HepG2 (cell line): ENCODE results near the gene FLAD1. TPM values are rescaled to one million over a fixed set of nuclear protein-coding genes. Genes with fewer than 3 reads are reported as not detected.

ENCODE experiments used
- ARID3A ChIP-seq: IDR thresholded peaks from 2 replicates; pipeline ENCODE4 v1.6.1; 2012; ENCODE audit warnings: low read depth, low read length, improper control_type of control experiment
- CBX2 ChIP-seq, 2 experiments: fragments of 200-600 bp in 1 of 2; sonication (generic); formaldehyde crosslinking in 1 of 2; IDR thresholded peaks; 2 replicates each; pipeline versions ENCODE4 v1.7.0 to v1.8.1; 2018 to 2022; ENCODE audit warnings: low read depth in 2 of 2, low read length in 1 of 2, mild to moderate bottlenecking in 1 of 2, missing genetic modification reagents in 1 of 2
- FOSL1 ChIP-seq: sonication (generic); formaldehyde crosslinking; IDR thresholded peaks from 2 replicates; pipeline ENCODE4 v1.9.0; 2021; ENCODE audit warnings: missing genetic modification reagents, borderline replicate concordance
- GATAD1 ChIP-seq: IDR thresholded peaks from 2 replicates; pipeline ENCODE4 v1.6.1; 2016; ENCODE audit warnings: missing genetic modification reagents, missing compliant biosample characterization
- KAT7 ChIP-seq: IDR thresholded peaks from 2 replicates; pipeline ENCODE4 v1.6.1; 2018; ENCODE audit warnings: borderline replicate concordance, missing compliant biosample characterization
- KDM5A ChIP-seq: fragments of 200-600 bp; sonication (generic); IDR thresholded peaks from 2 replicates; pipeline ENCODE4 v1.7.0; 2018; ENCODE audit warnings: antibody characterized with exemption, mild to moderate bottlenecking, low read length, borderline replicate concordance
- KLF11 ChIP-seq: IDR thresholded peaks from 2 replicates; pipeline ENCODE4 v1.6.1; 2016; ENCODE audit warnings: missing compliant biosample characterization
- MLX ChIP-seq: IDR thresholded peaks from 2 replicates; pipeline ENCODE4 v1.6.1; 2016
- MTF2 ChIP-seq: sonication (generic); formaldehyde crosslinking; IDR thresholded peaks from 2 replicates; pipeline ENCODE4 v1.5.0; 2020; ENCODE audit warnings: missing genetic modification reagents, borderline replicate concordance
- NFKB2 ChIP-seq: sonication (generic); formaldehyde crosslinking; IDR thresholded peaks from 2 replicates; pipeline ENCODE4 v1.4.0; 2020; ENCODE audit warnings: missing genetic modification reagents, borderline replicate concordance
- PAF1 ChIP-seq: IDR thresholded peaks from 2 replicates; pipeline ENCODE4 v1.6.1; 2016; ENCODE audit warnings: missing genetic modification reagents, missing compliant biosample characterization
- PAWR ChIP-seq: sonication (generic); formaldehyde crosslinking; IDR thresholded peaks from 2 replicates; pipeline ENCODE4 v1.4.0; 2020; ENCODE audit warnings: missing genetic modification reagents, mild to moderate bottlenecking, borderline replicate concordance
- PRPF4 ChIP-seq: fragments of 200-400 bp; formaldehyde crosslinking; IDR thresholded peaks from 2 replicates; pipeline ENCODE4 v1.6.1; 2016; ENCODE audit warnings: low read length, low read depth; ENCODE audit not compliant: poor library complexity, severe bottlenecking
- RARA ChIP-seq: IDR thresholded peaks from 2 replicates; pipeline ENCODE4 v1.6.1; 2016; ENCODE audit warnings: missing genetic modification reagents, missing compliant biosample characterization
- SRF ChIP-seq: IDR thresholded peaks from 2 replicates; pipeline ENCODE4 v1.6.1; 2011; ENCODE audit warnings: mild to moderate bottlenecking, low read depth, low read length, moderate library complexity
- ZNF296 ChIP-seq: sonication (generic); formaldehyde crosslinking; conservative IDR thresholded peaks from 2 replicates; pipeline ENCODE4 v1.5.0; 2020; ENCODE audit warnings: mild to moderate bottlenecking, missing genetic modification reagents
- ZNF501 ChIP-seq: sonication (generic); formaldehyde crosslinking; IDR thresholded peaks from 2 replicates; pipeline ENCODE4 v1.5.1; 2020; ENCODE audit warnings: mild to moderate bottlenecking, moderate library complexity, missing genetic modification reagents
- ZNF652 ChIP-seq: IDR thresholded peaks from 2 replicates; pipeline ENCODE4 v1.6.1; 2016; ENCODE audit warnings: low read depth, borderline replicate concordance
- polyA plus RNA-seq, 8 experiments: library from polyadenylated mRNA; depleted of rRNA in 3 of 8; stranded (reverse) in 7 of 8; unstranded in 1 of 8; fragments of >200 nt; fragmentation: Illumina TruSeq in 4 of 8; extraction: Trizol in 4 of 8; gene quantifications; 2 replicates each; pipeline versions ENCODE4 v1.2.1 to v1.2.3, GENCODE V29; 2011 to 2016; ENCODE audit warnings: low read depth in 4 of 8, missing spikeins in 1 of 8, mixed read lengths in 1 of 8; ENCODE audit not compliant: insufficient read depth in 1 of 8
- total RNA-seq, 5 experiments: library from RNA; depleted of rRNA; stranded (reverse); fragments of >200 nt; fragmentation: Illumina TruSeq; extraction: Trizol; gene quantifications; 2 replicates each; pipeline ENCODE4 v1.2.3, GENCODE V29; 2016; ENCODE audit warnings: low read depth in 1 of 5
- TF ChIP-seq, protein P1 (sequence below): sonication (generic); formaldehyde crosslinking; IDR thresholded peaks from 2 replicates; pipeline ENCODE4 v1.9.0; 2022; ENCODE audit warnings: missing genetic modification reagents, mild to moderate bottlenecking, borderline replicate concordance
- TF ChIP-seq, protein P2 (sequence below): sonication (generic); formaldehyde crosslinking; IDR thresholded peaks from 2 replicates; pipeline ENCODE4 v1.4.0; 2020; ENCODE audit warnings: missing genetic modification reagents, mild to moderate bottlenecking, borderline replicate concordance
- TF ChIP-seq, protein P3 (sequence below): sonication (generic); formaldehyde crosslinking; IDR thresholded peaks from 2 replicates; pipeline ENCODE4 v1.4.0; 2020; ENCODE audit warnings: mild to moderate bottlenecking, missing genetic modification reagents

The FLAD1 gene
- total and polyA plus RNA-seq, 2 of the 13 experiments (the other 11 are each of a cell fraction or from before 2014, with no cell fraction given), result 25.9 to 32.8 TPM

DNA sequence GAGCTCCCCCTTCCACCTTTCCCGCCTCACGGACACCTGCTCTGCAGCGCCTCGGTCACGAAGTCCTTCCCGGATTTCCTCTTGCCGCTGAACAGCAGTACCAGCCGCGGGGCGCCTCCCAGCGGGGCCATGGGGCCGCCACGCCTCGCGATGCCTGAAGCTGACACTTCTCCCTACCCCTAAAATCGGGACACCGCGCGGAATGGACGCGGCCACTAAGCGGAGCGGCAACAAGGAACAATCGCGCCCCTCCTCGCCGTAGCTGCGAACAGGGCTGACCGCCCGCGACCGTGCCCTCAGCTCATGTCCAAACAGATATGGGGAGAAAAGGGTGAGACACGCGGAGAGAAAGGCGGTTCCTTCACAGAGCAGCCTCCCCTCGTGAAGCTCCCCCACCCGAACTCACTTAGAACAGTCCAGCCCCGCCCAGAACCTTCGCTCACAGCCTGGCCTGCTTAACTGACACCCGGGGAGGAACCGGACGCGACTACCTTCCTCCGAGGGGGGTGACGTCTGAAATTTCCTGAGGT lies 46.5 kb upstream of the FLAD1 start, which contains the start of gene PMVK (continued):
- TF ChIP-seq SRF (no peak), MTF2 (peak; percentile 96; the same call in 1 of the 2 replicates), KAT7 (CRISPR knock-in tag) (peak; percentile 65; the same call in 1 of the 2 replicates), PAF1 (CRISPR knock-in tag) (no peak), NFKB2 (CRISPR knock-in tag) (peak; percentile 100), ARID3A (no peak; the same call in 1 of the 2 replicates), GATAD1 (CRISPR knock-in tag) (peak; percentile 77; the same call in 1 of the 2 replicates), KLF11 (peak; percentile 98), FOSL1 (no peak), MLX (CRISPR knock-in tag) (peak; percentile 93), PRPF4 (no peak), CBX2 (IDR thresholded peaks at IDR 0.05; ENCODE audit: low read depth, low read length) (no peak), CBX2 (CRISPR knock-in tag; IDR thresholded peaks at IDR 0.05; ENCODE audit: low read depth) (no peak), ZNF501 (CRISPR knock-in tag) (peak; percentile 96), KDM5A (no peak), ZNF296 (CRISPR knock-in tag) (peak; percentile 96), RARA (CRISPR knock-in tag) (peak; percentile 68), PAWR (CRISPR knock-in tag) (peak; percentile 99), ZNF652 (no peak)
- TF ChIP-seq, protein P1, sequence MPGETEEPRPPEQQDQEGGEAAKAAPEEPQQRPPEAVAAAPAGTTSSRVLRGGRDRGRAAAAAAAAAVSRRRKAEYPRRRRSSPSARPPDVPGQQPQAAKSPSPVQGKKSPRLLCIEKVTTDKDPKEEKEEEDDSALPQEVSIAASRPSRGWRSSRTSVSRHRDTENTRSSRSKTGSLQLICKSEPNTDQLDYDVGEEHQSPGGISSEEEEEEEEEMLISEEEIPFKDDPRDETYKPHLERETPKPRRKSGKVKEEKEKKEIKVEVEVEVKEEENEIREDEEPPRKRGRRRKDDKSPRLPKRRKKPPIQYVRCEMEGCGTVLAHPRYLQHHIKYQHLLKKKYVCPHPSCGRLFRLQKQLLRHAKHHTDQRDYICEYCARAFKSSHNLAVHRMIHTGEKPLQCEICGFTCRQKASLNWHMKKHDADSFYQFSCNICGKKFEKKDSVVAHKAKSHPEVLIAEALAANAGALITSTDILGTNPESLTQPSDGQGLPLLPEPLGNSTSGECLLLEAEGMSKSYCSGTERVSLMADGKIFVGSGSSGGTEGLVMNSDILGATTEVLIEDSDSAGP (CRISPR knock-in tag), result peak; percentile 95
- TF ChIP-seq, protein P2, sequence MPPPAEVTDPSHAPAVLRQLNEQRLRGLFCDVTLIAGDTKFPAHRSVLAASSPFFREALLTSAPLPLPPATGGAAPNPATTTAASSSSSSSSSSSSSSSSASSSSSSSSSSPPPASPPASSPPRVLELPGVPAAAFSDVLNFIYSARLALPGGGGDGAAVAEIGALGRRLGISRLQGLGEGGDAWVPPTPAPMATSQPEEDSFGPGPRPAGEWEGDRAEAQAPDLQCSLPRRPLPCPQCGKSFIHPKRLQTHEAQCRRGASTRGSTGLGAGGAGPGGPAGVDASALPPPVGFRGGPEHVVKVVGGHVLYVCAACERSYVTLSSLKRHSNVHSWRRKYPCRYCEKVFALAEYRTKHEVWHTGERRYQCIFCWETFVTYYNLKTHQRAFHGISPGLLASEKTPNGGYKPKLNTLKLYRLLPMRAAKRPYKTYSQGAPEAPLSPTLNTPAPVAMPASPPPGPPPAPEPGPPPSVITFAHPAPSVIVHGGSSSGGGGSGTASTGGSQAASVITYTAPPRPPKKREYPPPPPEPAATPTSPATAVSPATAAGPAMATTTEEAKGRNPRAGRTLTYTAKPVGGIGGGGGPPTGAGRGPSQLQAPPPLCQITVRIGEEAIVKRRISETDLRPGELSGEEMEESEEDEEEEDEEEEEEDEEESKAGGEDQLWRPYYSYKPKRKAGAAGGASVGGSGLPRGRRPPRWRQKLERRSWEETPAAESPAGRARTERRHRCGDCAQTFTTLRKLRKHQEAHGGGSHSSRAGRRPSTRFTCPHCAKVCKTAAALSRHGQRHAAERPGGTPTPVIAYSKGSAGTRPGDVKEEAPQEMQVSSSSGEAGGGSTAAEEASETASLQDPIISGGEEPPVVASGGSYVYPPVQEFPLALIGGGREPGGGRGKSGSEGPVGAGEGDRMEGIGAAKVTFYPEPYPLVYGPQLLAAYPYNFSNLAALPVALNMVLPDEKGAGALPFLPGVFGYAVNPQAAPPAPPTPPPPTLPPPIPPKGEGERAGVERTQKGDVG (CRISPR knock-in tag), result peak; percentile 87; the same call in 1 of the 2 replicates
- TF ChIP-seq, protein P3, sequence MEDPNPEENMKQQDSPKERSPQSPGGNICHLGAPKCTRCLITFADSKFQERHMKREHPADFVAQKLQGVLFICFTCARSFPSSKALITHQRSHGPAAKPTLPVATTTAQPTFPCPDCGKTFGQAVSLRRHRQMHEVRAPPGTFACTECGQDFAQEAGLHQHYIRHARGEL (CRISPR knock-in tag), result peak; percentile 97
